Large intestine (tissue), 3 donors: ENCODE results near the gene SEMA4D. TPM values are rescaled to one million over a fixed set of nuclear protein-coding genes. Genes with fewer than 3 reads are reported as not detected.

Experiments used
- DNase-seq, 2 donors: peaks; one replicate each; pipeline versions ENCODE4 v3.0.0 to v3.0.0-alpha.2; 2013
- H3K27ac ChIP-seq: one replicate; pipeline ENCODE4 v1.5.1; 2013; ENCODE audit warnings: low read length
- H3K27me3 ChIP-seq: 2 replicates; pipeline ENCODE4 v1.6.1; 2013; ENCODE audit warnings: low read length; ENCODE audit not compliant: control insufficient read depth, insufficient read depth
- H3K36me3 ChIP-seq: 2 replicates; pipeline ENCODE4 v1.6.1; 2013; ENCODE audit warnings: low read length; ENCODE audit not compliant: control insufficient read depth, insufficient read depth
- H3K4me1 ChIP-seq: one replicate; pipeline ENCODE4 v1.6.1; 2013; ENCODE audit warnings: low read length; ENCODE audit not compliant: control insufficient read depth, insufficient read depth
- H3K4me3 ChIP-seq: one replicate; pipeline ENCODE4 v1.5.1; 2013; ENCODE audit warnings: low read length
- H3K9me3 ChIP-seq: one replicate; pipeline ENCODE4 v1.6.1; 2013; ENCODE audit warnings: mild to moderate bottlenecking, low read depth, low read length, moderate library complexity; ENCODE audit not compliant: control insufficient read depth
- WGBS: methylation state at CpG from one replicate; pipeline ENCODE4 v1.1.5; 2013; ENCODE audit warnings: low lambda C conversion rate; ENCODE audit not compliant: insufficient coverage; 5-methylcytosine and 5-hydroxymethylcytosine counted together
- polyA plus RNA-seq: library from polyadenylated mRNA; unstranded; fragments of 120-200 nt; gene quantifications from one replicate; pipeline ENCODE4 v1.2.1, GENCODE V29; 2013

SEMA4D gene
- polyA plus RNA-seq, 1 donor = 32.8 TPM

DNA sequence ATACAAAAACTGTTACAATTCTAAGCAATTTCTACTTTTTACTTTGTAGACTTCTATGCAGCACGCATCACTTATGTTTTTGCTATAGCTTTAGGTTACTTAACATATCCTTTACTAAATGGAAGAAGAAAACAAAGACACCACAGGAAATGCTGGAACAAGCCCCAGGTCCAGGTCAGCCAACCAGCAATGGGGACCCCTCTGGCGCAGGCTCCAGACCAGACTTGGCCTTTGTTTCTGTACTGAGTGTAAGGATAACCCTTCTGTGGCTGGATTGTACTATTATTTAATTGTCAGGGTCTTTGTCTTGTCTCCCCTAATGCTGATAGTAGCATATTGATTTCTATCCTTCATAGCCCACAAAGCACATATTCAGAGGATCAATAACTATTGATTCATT, 4.2 kb downstream of the SEMA4D start:
- Histone ChIP-seq H3K4me3 (no peak overlapping the region), H3K27me3 (no peaks in the 10 kb centered on the region), H3K9me3 (no peaks in the 10 kb centered on the region), H3K4me1 (peaks cover 15% of the 10 kb centered on the region), H3K27ac (no peak overlapping the region), H3K36me3 (no peaks in the 10 kb centered on the region)
- no peak for DNase-seq
- 100% methylated on average over 1 of the region's 2 CpGs for WGBS

DNA sequence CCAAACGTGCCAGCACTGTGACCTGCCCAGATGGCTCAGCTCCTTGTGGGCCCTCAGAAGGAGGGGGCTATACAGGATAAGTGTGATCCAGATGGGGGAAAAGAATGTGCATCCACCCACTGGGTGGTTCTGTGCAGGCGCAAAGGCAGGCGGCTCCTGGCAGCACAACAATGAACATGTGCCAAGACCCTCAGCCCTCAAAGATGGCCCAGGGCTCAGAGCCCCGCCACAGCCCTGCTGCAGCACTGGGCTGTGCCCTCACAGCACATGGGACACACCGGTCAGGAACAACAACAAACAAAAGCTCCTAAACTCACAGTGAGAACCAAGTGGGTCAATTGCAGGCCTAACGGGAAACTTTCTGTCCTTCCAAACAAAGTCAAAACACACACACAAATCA, 4.7 kb downstream of the SEMA4D start:
- no CpG with 5 or more reads among the region's 6 CpGs for WGBS
- H3K27me3 ChIP-seq = no peaks in the 10 kb centered on the region
- no peaks in the 10 kb centered on the region for H3K9me3 ChIP-seq
- H3K4me3 ChIP-seq = no peak overlapping the region
- H3K4me1 ChIP-seq = peaks cover 15% of the 10 kb centered on the region
- no peak overlapping the region for H3K27ac ChIP-seq
- H3K36me3 ChIP-seq = no peaks in the 10 kb centered on the region
- DNase-seq = no peak

DNA sequence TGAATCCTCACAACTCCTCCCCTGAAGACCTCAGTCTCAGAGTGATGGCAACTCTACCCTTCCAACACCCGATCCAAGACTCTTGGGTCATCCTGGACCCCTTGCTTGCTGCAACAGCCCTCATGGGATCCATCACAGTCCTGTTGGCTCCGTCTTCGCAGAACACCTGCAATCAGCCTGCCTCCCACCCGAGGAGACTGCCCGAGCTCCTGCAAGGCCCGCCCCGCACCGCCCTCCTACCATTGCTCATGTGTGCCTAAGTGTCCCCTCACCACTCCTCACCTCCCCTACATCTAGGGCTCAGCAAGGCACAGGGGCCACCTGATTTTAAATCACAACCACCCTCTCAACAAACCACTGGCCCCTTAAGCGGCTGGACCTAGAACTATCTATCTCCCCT, 5.3 kb downstream of the SEMA4D start:
- H3K9me3 ChIP-seq = no peaks in the 10 kb centered on the region
- no peak overlapping the region for H3K4me3 ChIP-seq
- no CpG with 5 or more reads among the region's 9 CpGs for WGBS
- H3K36me3 ChIP-seq = no peaks in the 10 kb centered on the region
- H3K4me1 ChIP-seq = peaks cover 15% of the 10 kb centered on the region
- DNase-seq = no peak
- no peaks in the 10 kb centered on the region for H3K27me3 ChIP-seq
- no peak overlapping the region for H3K27ac ChIP-seq

DNA sequence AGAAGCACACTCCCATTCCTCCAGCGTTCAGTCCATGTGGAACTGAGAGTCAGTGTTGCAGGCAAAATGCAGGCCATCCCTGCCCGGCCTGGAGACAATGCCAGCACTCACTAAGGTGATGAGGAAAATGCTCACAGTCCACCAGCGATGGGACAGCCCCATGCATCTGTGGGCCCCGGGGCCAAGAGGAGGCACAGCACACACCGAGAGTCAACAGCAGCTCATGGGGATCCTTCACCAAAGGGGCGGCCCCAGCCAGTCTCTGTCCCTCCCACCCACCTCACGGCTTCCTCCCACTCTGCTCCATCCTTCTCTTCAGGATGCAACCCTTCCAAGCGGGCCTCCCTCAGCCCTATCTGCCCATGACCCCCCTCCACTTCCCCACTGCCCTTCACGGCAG, 6.2 kb downstream of the SEMA4D start:
- no peak for DNase-seq
- H3K4me1 ChIP-seq = peaks cover 12% of the 10 kb centered on the region
- WGBS = no CpG with 5 or more reads among the region's 9 CpGs

DNA sequence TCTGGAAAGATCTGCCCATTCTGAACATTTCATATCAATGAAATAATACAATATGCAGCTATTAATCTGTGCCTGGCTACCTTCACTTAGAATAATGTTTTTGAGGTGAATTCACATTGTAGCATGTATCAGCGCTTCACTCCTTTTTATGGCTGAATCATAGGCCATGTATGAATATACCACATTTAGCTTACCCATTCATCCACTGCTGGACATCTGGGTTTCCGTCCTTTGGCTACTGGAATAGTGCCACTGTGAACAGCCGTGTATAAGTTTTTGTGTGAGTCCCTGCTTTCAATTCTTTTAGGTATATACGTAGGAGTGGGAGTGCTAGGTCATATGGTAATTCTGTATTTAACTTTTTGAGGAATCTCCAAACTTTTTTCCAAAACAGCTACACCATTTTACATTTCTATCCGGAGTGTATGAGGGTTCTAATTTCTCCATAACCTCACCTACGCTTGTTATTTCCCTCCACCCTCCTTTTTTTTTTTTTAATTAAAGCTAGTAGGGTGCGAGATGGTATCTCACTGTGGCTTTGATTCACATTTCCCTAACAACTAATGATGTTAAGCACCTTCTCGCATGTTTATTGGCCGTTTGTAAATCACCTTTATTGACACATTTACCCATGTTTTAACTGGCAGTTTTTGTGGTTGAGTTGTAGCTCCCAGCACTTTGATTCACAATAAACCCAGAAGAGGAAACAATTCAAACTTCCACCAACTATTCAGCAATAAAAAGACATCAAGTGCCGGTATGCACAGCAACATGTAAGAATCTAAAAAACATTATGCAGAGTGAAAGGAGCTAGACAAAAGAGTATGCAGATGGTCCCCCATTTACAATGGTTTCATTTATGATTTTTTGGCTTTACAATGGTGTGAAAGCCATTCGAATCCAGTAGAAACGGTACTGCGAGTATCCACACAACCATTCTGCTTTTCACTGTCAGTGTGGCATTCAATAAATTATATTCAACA, 8.1 kb downstream of the SEMA4D start:
- 74% methylated on average over 7 of the region's 13 CpGs for WGBS
- H3K36me3 ChIP-seq = no peaks in the 10 kb centered on the region
- H3K27me3 ChIP-seq = no peaks in the 10 kb centered on the region
- H3K27ac ChIP-seq = no peak overlapping the region
- no peaks in the 10 kb centered on the region for H3K4me1 ChIP-seq
- H3K9me3 ChIP-seq = no peaks in the 10 kb centered on the region
- H3K4me3 ChIP-seq = no peak overlapping the region
- no peak for DNase-seq

More for the DNA sequence above, 6.2 kb downstream of the SEMA4D start:
- H3K36me3 ChIP-seq = no peaks in the 10 kb centered on the region
- no peak overlapping the region for H3K27ac ChIP-seq
- no peak overlapping the region for H3K4me3 ChIP-seq
- H3K9me3 ChIP-seq = no peaks in the 10 kb centered on the region
- H3K27me3 ChIP-seq = no peaks in the 10 kb centered on the region

DNA sequence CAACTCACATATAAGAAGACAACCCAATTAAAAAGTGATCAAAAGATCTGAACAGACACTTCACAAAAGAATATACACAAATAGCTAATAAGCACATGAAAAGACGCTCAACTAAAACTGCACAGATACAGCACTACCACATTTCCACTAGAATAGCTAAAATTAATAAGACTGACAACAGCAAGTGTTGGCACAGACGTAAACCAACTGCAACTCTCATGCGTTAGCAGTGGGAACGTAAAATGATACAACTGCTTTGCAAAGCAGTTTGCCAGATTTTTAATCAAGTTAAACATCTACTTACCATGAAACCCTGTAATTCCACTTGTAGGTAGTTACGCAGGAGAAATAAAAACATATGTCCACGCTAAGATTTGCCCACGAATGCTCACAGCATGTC, 9.0 kb downstream of the SEMA4D start:
- WGBS = 100% methylated on average over 3 of the region's 7 CpGs

DNA sequence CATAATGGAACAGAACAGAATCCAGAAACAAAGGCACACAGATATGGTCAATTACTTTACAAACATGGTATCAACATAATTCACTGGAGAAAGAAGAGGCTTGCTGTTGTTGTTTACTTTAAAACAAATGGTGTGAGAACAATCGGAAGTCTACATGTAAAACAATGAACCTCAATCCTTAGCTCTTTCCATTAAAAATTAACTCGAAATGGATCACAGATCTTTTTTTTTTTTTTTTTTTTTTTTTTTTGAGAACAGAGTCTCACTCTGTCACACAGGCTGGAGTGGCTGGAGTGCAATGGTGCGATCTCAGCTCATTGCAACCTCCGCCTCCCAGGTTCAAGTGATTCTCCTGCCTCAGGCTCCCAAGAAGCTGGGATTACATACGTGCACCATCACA, 9.8 kb downstream of the SEMA4D start:
- H3K36me3 ChIP-seq = no peaks in the 10 kb centered on the region
- no peaks in the 10 kb centered on the region for H3K4me1 ChIP-seq
- H3K27ac ChIP-seq = no peak overlapping the region
- WGBS = 60% methylated on average over 1 of the region's 5 CpGs
- no peak for DNase-seq
- no peaks in the 10 kb centered on the region for H3K27me3 ChIP-seq
- no peak overlapping the region for H3K4me3 ChIP-seq
- peaks cover 5% of the 10 kb centered on the region for H3K9me3 ChIP-seq

More for the DNA sequence above, 9.0 kb downstream of the SEMA4D start:
- Histone ChIP-seq H3K9me3 (peaks cover 5% of the 10 kb centered on the region), H3K27me3 (no peaks in the 10 kb centered on the region), H3K4me3 (no peak overlapping the region), H3K27ac (no peak overlapping the region), H3K4me1 (no peaks in the 10 kb centered on the region), H3K36me3 (no peaks in the 10 kb centered on the region)
- no peak for DNase-seq

DNA sequence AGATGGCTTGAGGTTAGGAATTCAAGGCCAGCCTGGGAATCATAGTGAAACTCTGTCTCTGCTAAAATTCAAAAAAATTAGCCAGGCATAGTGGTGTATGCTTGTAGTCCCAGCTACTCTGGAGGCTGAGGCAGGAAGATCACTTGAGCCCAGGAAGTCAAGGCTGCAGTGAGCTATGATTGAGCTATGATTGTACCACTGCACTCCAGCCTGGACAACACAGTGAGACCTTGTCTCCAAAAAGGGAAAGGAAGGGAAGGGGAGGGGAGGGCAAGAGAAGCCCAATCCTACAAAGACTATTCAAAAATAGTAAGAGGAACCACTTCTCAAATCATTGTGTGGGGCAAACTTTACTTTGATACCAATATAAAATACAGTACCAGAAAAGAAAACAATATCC, 11.2 kb downstream of the SEMA4D start:
- no peak overlapping the region for H3K27ac ChIP-seq
- peaks cover 5% of the 10 kb centered on the region for H3K9me3 ChIP-seq
- no peaks in the 10 kb centered on the region for H3K36me3 ChIP-seq
- no peaks in the 10 kb centered on the region for H3K4me1 ChIP-seq
- DNase-seq = no peak
- H3K4me3 ChIP-seq = no peak overlapping the region
- H3K27me3 ChIP-seq = no peaks in the 10 kb centered on the region

DNA sequence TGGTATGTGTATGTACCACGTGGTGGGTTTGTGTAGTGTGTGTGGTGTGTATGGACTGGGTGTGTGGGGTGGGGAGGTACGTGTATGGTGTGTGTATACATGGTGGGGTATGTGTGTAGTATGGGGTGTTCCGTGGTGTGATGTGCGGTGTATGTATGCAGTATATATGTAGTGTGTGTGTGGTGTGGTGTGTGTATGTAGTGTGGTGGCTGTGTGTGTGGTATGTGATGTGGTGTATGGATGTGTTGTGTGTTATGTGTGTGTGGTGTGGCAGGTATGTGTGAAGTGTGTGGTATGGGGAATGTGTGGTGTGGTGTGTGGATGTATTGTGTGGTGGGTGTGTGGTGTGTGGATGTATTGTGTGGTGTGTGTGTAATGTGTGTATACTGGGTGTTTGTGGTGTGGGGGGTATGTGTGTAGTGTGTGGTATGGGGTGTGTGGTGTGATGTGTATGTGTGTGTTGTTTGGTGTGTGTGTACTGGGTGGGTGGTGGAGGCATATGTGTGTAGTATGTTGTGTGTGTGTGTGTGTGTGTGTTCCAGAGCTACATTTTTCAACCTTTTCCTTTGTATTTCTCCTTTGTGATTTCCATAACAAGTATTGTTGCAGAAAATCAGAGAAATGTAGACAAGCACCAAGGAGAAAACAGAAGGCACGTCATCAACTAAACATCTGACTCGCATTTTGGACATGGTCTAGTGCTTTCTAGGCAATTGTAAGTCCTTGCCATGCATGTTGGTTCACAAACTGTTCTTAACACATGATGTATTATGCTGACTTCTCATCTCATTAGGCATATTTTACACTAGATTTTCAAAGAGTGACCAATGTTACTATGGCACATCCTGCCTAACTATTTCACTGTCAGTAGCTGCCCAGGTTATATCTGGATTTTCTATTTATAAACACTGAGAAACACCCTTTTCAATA, 13.2 kb downstream of the SEMA4D start:
- Histone ChIP-seq H3K36me3 (no peaks in the 10 kb centered on the region), H3K27ac (no peak overlapping the region), H3K9me3 (peaks cover 5% of the 10 kb centered on the region), H3K4me3 (no peak overlapping the region), H3K27me3 (no peaks in the 10 kb centered on the region), H3K4me1 (no peaks in the 10 kb centered on the region)
- WGBS = no CpG with 5 or more reads among the region's 6 CpGs
- no peak for DNase-seq

DNA sequence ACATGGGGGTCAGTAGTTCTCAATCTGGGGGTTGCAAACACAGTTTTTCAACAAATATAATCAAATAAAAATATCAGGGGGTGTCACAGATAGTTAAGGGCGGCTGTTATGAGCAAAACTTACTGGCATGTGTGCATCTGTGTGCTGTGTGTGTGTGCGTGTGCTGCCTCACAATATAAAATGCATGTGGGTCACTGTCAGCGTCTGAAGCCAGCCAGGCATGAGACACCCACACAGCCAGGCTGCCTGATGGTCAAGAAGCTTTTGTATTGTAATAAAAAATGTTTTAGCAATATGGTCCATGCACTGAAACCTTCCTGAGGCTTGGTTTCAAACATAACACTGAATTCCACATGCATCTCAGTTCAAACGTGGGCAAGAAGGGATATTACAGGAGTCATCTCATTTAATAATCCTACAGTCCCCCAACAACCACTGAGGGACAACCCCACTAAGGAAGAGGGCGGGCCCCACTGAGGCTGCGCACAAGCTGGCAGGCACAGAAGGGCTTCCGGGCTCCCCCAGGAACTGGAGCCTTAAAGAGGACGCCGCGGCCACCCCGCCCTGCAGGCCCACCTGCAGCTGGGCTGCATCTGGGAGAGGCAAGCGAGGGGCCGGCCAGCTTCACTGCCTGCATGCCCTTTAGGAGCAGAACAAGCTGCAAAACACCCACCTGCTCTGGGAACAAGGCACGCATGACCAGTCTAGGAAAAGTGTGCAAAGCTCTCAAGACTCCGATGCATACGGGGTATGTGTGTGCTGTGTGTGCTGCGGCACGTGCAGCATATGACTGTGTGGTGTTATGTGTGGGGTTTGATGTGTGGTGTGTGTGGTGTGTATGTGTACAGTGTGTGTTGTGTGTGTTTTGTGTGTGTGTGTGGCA, 14.1 kb downstream of the SEMA4D start:
- no CpG with 5 or more reads among the region's 18 CpGs for WGBS
- Histone ChIP-seq H3K4me3 (no peak overlapping the region), H3K27ac (no peak overlapping the region)

More for the DNA sequence above, 14.1 kb downstream of the SEMA4D start:
- Histone ChIP-seq H3K9me3 (peaks cover 8% of the 10 kb centered on the region), H3K36me3 (peaks cover 4% of the 10 kb centered on the region), H3K27me3 (no peaks in the 10 kb centered on the region), H3K4me1 (no peaks in the 10 kb centered on the region)
- DNase-seq = no peak
